Prostate gland (tissue), 2 donors: ENCODE measurements around the gene UROS. TPM values are rescaled to one million over a fixed set of nuclear protein-coding genes. Genes with fewer than 3 reads are reported as not detected.

Source experiments
- DNase-seq: peaks from one replicate; pipeline ENCODE4 v3.0.0-alpha.2; 2019; ENCODE audit warnings: low spot score
- H3K27ac ChIP-seq, 2 donors: fragments of 200-600 bp; sonication (generic); 2 replicates each; pipeline ENCODE4 v1.5.1; 2017 to 2019
- H3K27me3 ChIP-seq: fragments of 200-600 bp; sonication (generic); replicated peaks from 2 replicates; pipeline ENCODE4 v1.5.1; 2019; ENCODE audit not compliant: insufficient read depth
- H3K36me3 ChIP-seq, 2 donors: fragments of 200-600 bp; sonication (generic); 1 replicate in 1 of 2; 2 replicates in 1 of 2; pipeline versions ENCODE4 v1.5.1 to v1.8.1; 2017 to 2019
- H3K4me1 ChIP-seq: fragments of 200-600 bp; sonication (generic); replicated peaks from 2 replicates; pipeline ENCODE4 v1.5.1; 2019
- H3K4me3 ChIP-seq, 2 donors: fragments of 200-600 bp; sonication (generic); 2 replicates each; pipeline ENCODE4 v1.5.1; 2017 to 2019
- H3K9me3 ChIP-seq: fragments of 200-600 bp; sonication (generic); 2 replicates; pipeline ENCODE4 v1.5.1; 2017
- POLR2A ChIP-seq: fragments of 450-650 bp; IDR thresholded peaks from one replicate; pipeline ENCODE4 v1.6.1; 2016; ENCODE audit warnings: antibody characterized with exemption, mild to moderate bottlenecking
- POLR2AphosphoS5 ChIP-seq: sonication (generic); formaldehyde crosslinking; IDR thresholded peaks from one replicate; pipeline ENCODE4 v1.6.1; 2017; ENCODE audit warnings: antibody characterized with exemption
- WGBS: methylation state at CpG from one replicate; pipeline ENCODE4 v1.1.5; 2018; 5-methylcytosine and 5-hydroxymethylcytosine counted together
- intact Hi-C: fragments of 100-400 bp; cut with DNase I; formaldehyde crosslinking; loops from one replicate; pipeline ENCODE4 v1.14.2; 2022
- total RNA-seq, 2 donors: library from RNA; depleted of rRNA; stranded (reverse); fragments of >200 nt; gene quantifications; one replicate each; pipeline ENCODE4 v1.1.0, GENCODE V29; 2016
- TF ChIP-seq, protein P1 (sequence below), 4 experiments: fragments of 200-600 bp in 2 of 4; fragments of 450-650 bp in 2 of 4; sonication (generic) in 2 of 4; IDR thresholded peaks; 1 replicate in 3 of 4; 2 replicates in 1 of 4; pipeline ENCODE4 v1.5.1; 2016 to 2019; ENCODE audit warnings: antibody characterized with exemption in 4 of 4, mild to moderate bottlenecking in 2 of 4, moderate library complexity in 2 of 4

UROS gene
- total RNA-seq, 2 donors from 2014 or later: 45.0 to 49.0 TPM

DNA sequence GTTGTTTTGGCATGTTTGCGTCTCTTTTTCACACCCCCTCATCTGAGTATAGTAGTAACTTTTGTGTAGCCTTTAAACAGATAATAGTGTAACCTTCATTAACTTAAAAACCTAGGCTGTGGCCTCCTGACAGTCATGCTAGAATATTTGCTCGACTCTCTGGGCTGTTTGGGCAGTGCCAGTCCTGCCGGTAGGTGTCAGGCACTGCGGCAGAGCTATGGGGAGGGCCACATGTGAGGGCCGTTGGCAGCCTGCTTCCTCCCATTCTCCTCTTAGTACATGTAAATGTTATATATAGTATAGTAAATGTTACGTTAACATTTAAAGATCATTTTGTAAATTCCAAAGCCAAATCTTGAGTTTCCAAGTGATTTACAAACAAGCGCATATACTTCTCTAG lies 26.4 kb upstream of the UROS start:
- H3K36me3 ChIP-seq: no peaks in the 10 kb centered on the region
- DNase-seq: no peak
- no peak for TF ChIP-seq POLR2A
- TF ChIP-seq, protein P1, sequence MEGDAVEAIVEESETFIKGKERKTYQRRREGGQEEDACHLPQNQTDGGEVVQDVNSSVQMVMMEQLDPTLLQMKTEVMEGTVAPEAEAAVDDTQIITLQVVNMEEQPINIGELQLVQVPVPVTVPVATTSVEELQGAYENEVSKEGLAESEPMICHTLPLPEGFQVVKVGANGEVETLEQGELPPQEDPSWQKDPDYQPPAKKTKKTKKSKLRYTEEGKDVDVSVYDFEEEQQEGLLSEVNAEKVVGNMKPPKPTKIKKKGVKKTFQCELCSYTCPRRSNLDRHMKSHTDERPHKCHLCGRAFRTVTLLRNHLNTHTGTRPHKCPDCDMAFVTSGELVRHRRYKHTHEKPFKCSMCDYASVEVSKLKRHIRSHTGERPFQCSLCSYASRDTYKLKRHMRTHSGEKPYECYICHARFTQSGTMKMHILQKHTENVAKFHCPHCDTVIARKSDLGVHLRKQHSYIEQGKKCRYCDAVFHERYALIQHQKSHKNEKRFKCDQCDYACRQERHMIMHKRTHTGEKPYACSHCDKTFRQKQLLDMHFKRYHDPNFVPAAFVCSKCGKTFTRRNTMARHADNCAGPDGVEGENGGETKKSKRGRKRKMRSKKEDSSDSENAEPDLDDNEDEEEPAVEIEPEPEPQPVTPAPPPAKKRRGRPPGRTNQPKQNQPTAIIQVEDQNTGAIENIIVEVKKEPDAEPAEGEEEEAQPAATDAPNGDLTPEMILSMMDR (IDR thresholded peaks at IDR 0.05): no peak
- no peak for TF ChIP-seq POLR2AphosphoS5
- H3K9me3 ChIP-seq: no peaks in the 10 kb centered on the region
- no peaks in the 10 kb centered on the region for H3K4me1 ChIP-seq
- 80% methylated on average over 7 of the region's 7 CpGs for WGBS
- H3K27me3 ChIP-seq: no peaks in the 10 kb centered on the region
- H3K27ac ChIP-seq: no peak overlapping the region
- H3K4me3 ChIP-seq: no peak overlapping the region
- intact Hi-C loops: no loop called here

- WGBS: 89% methylated on average over 2 of the region's 2 CpGs
- intact Hi-C loops: no loop called here
These were observed 25.8 kb upstream of the UROS start for GRCh38 chr10:125848857-125849256.

DNA sequence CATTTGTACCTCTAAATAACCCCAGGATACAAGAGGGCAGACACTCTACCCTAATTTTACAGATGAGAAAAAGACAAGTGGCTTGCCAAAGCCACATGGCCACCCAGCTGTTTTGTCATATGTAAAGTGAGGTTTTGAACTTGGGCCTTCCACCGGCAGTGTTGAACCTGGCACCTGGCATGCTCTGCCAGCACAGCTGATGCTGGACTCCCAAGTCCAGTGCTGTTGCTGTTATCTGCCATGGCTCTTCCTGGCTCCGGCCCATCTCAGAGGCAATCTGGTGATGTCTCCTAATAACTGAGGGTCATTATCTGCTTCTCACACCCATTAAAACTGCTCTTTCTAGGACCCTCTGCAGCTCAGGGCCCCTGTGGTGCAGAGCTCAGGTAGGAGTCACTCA lies 25.3 kb upstream of the UROS start:
- Histone ChIP-seq H3K4me3 (no peak overlapping the region), H3K27me3 (no peaks in the 10 kb centered on the region), H3K36me3 (no peaks in the 10 kb centered on the region), H3K27ac (no peak overlapping the region), H3K4me1 (no peaks in the 10 kb centered on the region), H3K9me3 (no peaks in the 10 kb centered on the region)
- intact Hi-C loops: no loop called here
- DNase-seq: no peak
- TF ChIP-seq POLR2A: no peak
- TF ChIP-seq, protein P1 (IDR thresholded peaks at IDR 0.05): no peak
- TF ChIP-seq POLR2AphosphoS5: no peak
- WGBS: 100% methylated on average over 2 of the region's 2 CpGs

More at GRCh38 chr10:125848857-125849256, 25.8 kb upstream of the UROS start:
- Histone ChIP-seq H3K4me1 (no peaks in the 10 kb centered on the region), H3K9me3 (no peaks in the 10 kb centered on the region), H3K27ac (no peak overlapping the region), H3K36me3 (no peaks in the 10 kb centered on the region), H3K4me3 (no peak overlapping the region), H3K27me3 (no peaks in the 10 kb centered on the region)
- no peak for TF ChIP-seq POLR2AphosphoS5
- TF ChIP-seq, protein P1 (IDR thresholded peaks at IDR 0.05): no peak
- no peak for TF ChIP-seq POLR2A
- no peak for DNase-seq

GRCh38 chr10:125846894-125847293 lies 23.8 kb upstream of the UROS start:
- intact Hi-C loops: no loop called here
- Histone ChIP-seq H3K36me3 (no peaks in the 10 kb centered on the region), H3K9me3 (no peaks in the 10 kb centered on the region), H3K4me1 (no peaks in the 10 kb centered on the region), H3K27me3 (no peaks in the 10 kb centered on the region), H3K4me3 (no peak overlapping the region), H3K27ac (no peak overlapping the region)
- TF ChIP-seq POLR2A (no peak), POLR2AphosphoS5 (no peak)
- TF ChIP-seq, protein P1 (IDR thresholded peaks at IDR 0.05): no peak
- WGBS: 94% methylated on average over 3 of the region's 3 CpGs
- DNase-seq: no peak

DNA sequence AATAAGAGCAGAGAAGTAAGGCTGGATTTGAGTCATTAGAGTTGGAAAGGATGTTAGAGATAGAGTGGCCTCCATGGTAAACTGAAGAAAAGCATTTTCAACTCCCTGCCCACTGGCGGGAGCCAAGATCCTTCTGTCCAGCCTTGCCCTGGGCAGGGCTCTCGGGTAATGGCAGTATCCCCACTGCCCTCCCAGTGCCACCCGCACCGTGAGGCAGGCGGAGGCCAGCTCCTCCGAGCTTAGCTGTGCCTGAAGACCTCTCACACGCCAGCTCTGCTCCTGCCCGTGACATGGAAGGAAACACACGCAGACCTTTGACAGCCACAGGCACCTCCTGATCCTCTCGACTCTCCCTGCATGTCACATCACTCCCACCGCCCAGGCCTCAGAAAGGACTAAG lies 22.6 kb upstream of the UROS start:
- Histone ChIP-seq H3K4me3 (no peak overlapping the region), H3K4me1 (no peaks in the 10 kb centered on the region), H3K27me3 (no peaks in the 10 kb centered on the region), H3K9me3 (no peaks in the 10 kb centered on the region), H3K36me3 (no peaks in the 10 kb centered on the region), H3K27ac (no peak overlapping the region)
- TF ChIP-seq POLR2AphosphoS5: no peak
- no peak for TF ChIP-seq POLR2A
- TF ChIP-seq, protein P1 (IDR thresholded peaks at IDR 0.05): no peak
- 90% methylated on average over 11 of the region's 11 CpGs for WGBS
- intact Hi-C loops: no loop called here
- DNase-seq: no peak
